ENCODE results near the gene FAM227B.

DNA sequence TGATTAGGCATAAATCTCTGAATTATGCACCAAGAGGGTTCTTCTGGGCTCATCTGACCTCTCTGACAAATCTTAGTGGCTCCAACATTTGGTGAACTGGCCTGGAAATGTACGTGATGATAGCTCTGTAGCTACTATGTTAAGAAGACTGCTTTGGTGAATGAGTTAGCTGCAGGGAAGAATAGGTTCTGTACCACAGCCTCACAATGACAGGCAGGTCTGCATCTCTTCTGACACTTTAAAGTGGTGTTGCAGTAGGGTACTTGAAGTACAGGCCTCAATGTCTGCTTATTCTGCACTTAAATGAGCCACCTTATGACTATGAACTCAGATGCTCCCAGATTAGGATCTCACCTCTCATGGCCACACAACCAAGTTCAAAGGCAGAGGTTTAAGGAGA lies 190.6 kb downstream of the FAM227B start:
- TF ChIP-seq, protein P1, sequence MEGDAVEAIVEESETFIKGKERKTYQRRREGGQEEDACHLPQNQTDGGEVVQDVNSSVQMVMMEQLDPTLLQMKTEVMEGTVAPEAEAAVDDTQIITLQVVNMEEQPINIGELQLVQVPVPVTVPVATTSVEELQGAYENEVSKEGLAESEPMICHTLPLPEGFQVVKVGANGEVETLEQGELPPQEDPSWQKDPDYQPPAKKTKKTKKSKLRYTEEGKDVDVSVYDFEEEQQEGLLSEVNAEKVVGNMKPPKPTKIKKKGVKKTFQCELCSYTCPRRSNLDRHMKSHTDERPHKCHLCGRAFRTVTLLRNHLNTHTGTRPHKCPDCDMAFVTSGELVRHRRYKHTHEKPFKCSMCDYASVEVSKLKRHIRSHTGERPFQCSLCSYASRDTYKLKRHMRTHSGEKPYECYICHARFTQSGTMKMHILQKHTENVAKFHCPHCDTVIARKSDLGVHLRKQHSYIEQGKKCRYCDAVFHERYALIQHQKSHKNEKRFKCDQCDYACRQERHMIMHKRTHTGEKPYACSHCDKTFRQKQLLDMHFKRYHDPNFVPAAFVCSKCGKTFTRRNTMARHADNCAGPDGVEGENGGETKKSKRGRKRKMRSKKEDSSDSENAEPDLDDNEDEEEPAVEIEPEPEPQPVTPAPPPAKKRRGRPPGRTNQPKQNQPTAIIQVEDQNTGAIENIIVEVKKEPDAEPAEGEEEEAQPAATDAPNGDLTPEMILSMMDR (conservative IDR thresholded peaks at IDR 0.05 in 1 of 2, IDR thresholded peaks at IDR 0.05 in 1 of 2; ENCODE audit: extremely low read depth in 1 of 2, insufficient read depth in 1 of 2, low read depth in 1 of 2, low read length in 2 of 2), result no peak
- no peak for TF ChIP-seq EZH2 (IDR thresholded peaks at IDR 0.05; ENCODE audit: borderline replicate concordance, low read length)

Measured in mammary epithelial cell (primary cell).